SK-N-MC (cell line): Measurements from ENCODE around the gene RBM20.

Source experiments
- DNase-seq: peaks from one replicate; pipeline ENCODE4 v3.0.0-alpha.2; 2011; ENCODE audit warnings: low read depth, low spot score
- H3K27ac ChIP-seq: fragments of 200-600 bp; sonication (generic); 2 replicates; pipeline ENCODE4 v1.5.1; 2016; ENCODE audit warnings: mixed run types
- H3K36me3 ChIP-seq: fragments of 200-600 bp; sonication (generic); 2 replicates; pipeline ENCODE4 v1.6.1; 2017; ENCODE audit warnings: antibody characterized with exemption, low read length, mixed read lengths; ENCODE audit not compliant: insufficient read depth
- H3K4me3 ChIP-seq: fragments of 200-600 bp; sonication (generic); 2 replicates; pipeline ENCODE4 v1.5.1; 2016
- H3K9ac ChIP-seq: fragments of 200-600 bp; sonication (generic); 2 replicates; pipeline ENCODE4 v1.8.0; 2017; ENCODE audit warnings: mixed run types, mixed read lengths; ENCODE audit not compliant: insufficient read length
- H3K9me3 ChIP-seq: fragments of 200-600 bp; sonication (generic); 2 replicates; pipeline ENCODE4 v1.6.1; 2017; ENCODE audit warnings: low read depth, mild to moderate bottlenecking, antibody characterized with exemption, low read length, moderate library complexity, mixed read lengths
- EZH2 ChIP-seq: fragments of 200-600 bp; sonication (generic); IDR thresholded peaks from one replicate; pipeline ENCODE4 v1.6.1; 2017; ENCODE audit warnings: antibody characterized with exemption
- FOXP2 ChIP-seq: optimal IDR thresholded peaks from 2 replicates; pipeline ENCODE3; 2011; ENCODE audit warnings: mild to moderate bottlenecking, moderate library complexity; ENCODE audit not compliant: insufficient read depth; ENCODE audit errors: extremely low read length, control extremely low read depth
- POLR2AphosphoS5 ChIP-seq: IDR thresholded peaks from 2 replicates; pipeline ENCODE4 v1.6.1; 2012; ENCODE audit warnings: mild to moderate bottlenecking, low read depth, low read length, borderline replicate concordance

Gene RBM20

GRCh38 chr10:110781139-110781538 is 137.0 kb downstream of the RBM20 start:
- no peak overlapping the region for H3K9ac ChIP-seq
- H3K9me3 ChIP-seq = no peaks in the 10 kb centered on the region
- H3K27ac ChIP-seq = no peak overlapping the region
- no peak for TF ChIP-seq POLR2AphosphoS5
- TF ChIP-seq EZH2 = no peak
- TF ChIP-seq FOXP2 = no peak
- DNase-seq = no peak
- no peak overlapping the region for H3K4me3 ChIP-seq
- H3K36me3 ChIP-seq = no peaks in the 10 kb centered on the region

DNA sequence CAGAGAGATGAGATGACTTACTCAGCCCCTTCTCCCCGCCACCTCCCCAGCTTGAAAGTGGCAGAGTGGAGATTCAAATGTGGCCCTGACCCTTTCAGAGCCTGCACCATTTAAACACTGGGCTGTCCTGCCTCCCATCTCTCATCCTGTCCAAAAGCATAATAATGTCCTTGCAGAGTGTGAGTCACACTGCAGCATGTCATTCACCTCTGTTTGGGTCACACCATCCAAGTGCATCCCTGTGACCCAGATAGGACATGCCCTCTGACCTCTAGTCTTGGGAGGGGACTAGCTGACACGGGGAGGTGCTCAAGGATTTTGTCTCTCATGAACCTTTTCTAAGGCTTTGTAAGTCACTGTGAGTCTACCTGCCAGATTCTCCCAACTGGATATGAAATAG is 138.5 kb downstream of the RBM20 start:
- Histone ChIP-seq H3K9ac (no peak overlapping the region), H3K9me3 (no peaks in the 10 kb centered on the region), H3K4me3 (no peak overlapping the region), H3K27ac (no peak overlapping the region), H3K36me3 (no peaks in the 10 kb centered on the region)
- no peak for TF ChIP-seq FOXP2
- TF ChIP-seq EZH2 = no peak
- no peak for TF ChIP-seq POLR2AphosphoS5
- no peak for DNase-seq

DNA sequence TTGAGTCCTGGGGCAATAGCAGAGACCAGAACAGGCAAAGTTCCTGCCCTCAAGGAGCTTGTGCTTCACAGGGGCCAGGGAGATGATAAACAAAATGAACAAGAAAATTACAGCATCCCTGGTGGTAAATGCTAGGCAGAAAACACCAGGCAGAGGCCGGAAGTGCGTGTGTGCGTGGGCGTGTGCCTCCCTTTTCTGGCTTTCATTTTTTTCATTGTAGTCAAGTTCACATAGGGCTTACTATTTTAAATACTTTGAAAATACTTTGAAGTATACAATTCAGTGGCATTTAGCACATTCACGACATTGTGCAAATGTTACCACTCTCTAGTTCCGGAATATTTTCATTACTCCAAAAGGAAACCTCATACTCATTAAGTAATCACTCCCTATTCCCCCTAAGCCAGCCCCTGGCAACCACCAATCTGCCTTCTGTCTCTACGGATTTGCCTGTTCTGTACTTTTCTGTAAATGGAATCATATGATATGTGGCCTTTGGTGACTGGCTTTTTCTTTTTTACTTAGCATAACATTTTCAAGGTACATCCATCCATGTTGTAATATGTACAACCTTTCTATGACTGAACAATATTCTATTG is 139.5 kb downstream of the RBM20 start:
- Histone ChIP-seq H3K9ac (no peak overlapping the region), H3K9me3 (no peaks in the 10 kb centered on the region), H3K4me3 (no peak overlapping the region), H3K36me3 (no peaks in the 10 kb centered on the region), H3K27ac (no peak overlapping the region)
- TF ChIP-seq FOXP2 (no peak), POLR2AphosphoS5 (no peak), EZH2 (no peak)
- DNase-seq = no peak

- no peaks in the 10 kb centered on the region for H3K9me3 ChIP-seq
- TF ChIP-seq FOXP2 = no peak
- TF ChIP-seq EZH2 = no peak
- no peak for TF ChIP-seq POLR2AphosphoS5
- DNase-seq = no peak
- no peak overlapping the region for H3K27ac ChIP-seq
- H3K9ac ChIP-seq = no peak overlapping the region
- H3K36me3 ChIP-seq = no peaks in the 10 kb centered on the region
- H3K4me3 ChIP-seq = no peak overlapping the region
Observed at GRCh38 chr10:110784198-110784597, 140.1 kb downstream of the RBM20 start.

DNA sequence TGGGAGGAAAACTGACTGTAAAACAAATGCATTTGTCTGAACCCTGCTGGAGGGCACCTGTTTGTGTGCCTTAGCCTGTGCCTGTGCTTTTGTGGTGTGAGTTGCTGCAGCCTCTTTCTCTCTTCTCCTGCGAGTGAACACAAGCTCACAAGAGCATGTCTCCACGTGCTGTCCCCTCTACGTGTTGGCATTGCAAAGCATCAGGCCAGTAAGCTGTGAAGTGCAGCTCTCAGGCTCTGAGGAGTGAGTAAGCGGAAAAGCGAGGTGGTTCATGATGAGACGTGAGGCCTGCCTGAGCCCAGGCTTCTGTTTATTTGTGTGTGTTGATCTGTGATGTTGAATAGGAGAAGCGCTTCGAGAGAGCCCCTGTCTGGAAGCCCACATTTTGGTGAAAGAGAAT is 142.0 kb downstream of the RBM20 start:
- Histone ChIP-seq H3K27ac (no peak overlapping the region), H3K9me3 (no peaks in the 10 kb centered on the region), H3K9ac (no peak overlapping the region), H3K36me3 (no peaks in the 10 kb centered on the region), H3K4me3 (no peak overlapping the region)
- no peak for DNase-seq
- TF ChIP-seq FOXP2 (no peak), EZH2 (no peak), POLR2AphosphoS5 (no peak)

GRCh38 chr10:110788620-110789385 is 144.7 kb downstream of the RBM20 start:
- Histone ChIP-seq H3K9ac (no peak overlapping the region), H3K9me3 (no peaks in the 10 kb centered on the region), H3K27ac (no peak overlapping the region), H3K36me3 (no peaks in the 10 kb centered on the region), H3K4me3 (no peak overlapping the region)
- DNase-seq = no peak
- TF ChIP-seq EZH2 = no peak
- no peak for TF ChIP-seq POLR2AphosphoS5
- no peak for TF ChIP-seq FOXP2

DNA sequence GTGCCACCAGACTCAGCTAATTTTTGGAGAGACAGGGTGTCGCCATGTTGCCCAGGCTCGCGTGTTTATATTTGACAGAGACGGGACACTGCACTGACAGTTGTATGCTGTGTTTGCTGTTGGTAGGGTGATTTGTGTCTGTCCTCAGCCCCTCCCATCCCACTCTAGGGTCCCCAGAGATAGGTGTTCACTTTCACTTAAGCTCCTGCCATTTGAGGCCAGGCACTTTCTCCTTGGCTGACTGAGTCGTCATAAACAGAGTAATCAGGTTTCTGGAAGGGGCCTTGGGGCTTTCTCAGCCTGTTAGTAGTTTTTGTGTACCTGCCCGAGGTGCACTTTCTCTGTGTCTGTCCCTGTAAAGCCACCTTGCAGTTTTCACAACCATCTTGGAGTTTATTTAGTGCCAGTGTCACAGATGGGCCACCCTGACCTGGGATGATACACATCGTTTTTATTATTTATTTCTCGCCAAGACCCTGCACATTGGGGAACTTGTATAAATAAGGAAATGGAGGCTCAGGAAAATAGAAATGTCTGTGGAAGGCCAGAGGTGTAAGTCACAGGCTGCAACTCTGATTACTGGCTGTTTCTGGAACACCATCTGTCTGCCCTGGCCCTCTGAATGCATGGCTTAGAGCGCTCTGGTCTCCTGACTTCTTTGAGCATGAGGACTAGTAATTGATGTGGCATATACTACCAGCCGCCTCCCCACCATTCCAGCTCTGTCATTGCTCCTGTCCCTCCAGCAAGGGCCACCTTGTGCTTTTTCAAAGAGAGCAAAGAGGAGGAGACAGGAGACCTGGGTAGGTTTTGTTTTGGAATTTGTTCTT is 145.7 kb downstream of the RBM20 start:
- Histone ChIP-seq H3K36me3 (no peaks in the 10 kb centered on the region), H3K27ac (no peak overlapping the region), H3K9ac (no peak overlapping the region), H3K9me3 (no peaks in the 10 kb centered on the region), H3K4me3 (no peak overlapping the region)
- TF ChIP-seq EZH2 = no peak
- TF ChIP-seq POLR2AphosphoS5 = no peak
- TF ChIP-seq FOXP2 = no peak
- no peak for DNase-seq

DNA sequence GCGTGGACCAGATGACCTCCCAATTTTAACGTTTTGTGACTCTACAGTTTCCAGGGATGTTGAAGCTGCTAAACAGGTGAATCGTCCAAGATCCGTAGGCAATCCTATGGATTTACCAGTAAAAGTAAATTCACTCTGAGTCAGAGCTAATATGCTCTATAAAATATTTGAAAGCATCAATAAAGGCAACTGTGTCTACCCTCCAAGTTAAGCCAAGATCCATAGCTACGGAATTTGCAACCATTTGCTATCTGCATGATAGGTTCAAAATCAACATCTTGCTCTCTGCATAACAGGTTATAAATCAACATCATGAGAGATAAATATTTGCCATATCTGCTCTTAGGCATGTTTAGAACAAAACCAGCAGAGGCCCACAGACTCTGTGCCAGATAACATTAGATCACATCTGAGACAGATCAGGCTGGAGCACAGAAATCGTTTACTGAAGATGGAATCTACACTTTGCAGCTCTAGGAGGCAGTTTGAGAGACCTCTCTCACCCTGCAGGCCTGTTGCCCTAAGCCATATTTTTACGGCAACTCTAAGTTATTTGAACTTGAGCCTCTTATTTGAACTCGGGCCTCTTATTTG is 146.9 kb downstream of the RBM20 start:
- no peaks in the 10 kb centered on the region for H3K9me3 ChIP-seq
- H3K9ac ChIP-seq = no peak overlapping the region
- no peak overlapping the region for H3K27ac ChIP-seq
- TF ChIP-seq FOXP2 (no peak), POLR2AphosphoS5 (no peak)
- no peak for DNase-seq
- H3K36me3 ChIP-seq = no peaks in the 10 kb centered on the region
- no peak overlapping the region for H3K4me3 ChIP-seq
